ENCODE results near the gene CALCOCO1.

DNA sequence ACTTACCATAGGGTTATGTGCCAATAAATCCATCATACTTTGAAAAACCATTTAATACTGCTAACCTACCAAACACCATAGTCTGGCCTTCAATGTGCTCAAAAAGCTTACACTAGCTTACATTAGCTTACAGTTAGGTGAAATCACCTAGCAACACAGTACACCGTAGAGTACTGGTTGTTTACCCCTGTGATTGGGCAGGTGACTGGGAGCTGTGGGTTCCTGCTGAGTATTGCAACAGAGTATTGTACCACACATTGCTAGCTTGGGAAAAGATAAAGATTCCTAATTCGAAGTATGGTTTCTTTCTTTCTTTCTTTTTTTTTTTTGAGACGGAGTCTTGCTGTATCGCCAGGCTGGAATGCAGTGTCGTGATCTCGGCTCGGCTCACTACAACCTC, 56.9 kb downstream of the CALCOCO1 start:
- TF ChIP-seq EZH2 (IDR thresholded peaks at IDR 0.05; ENCODE audit: insufficient read depth, poor library complexity, severe bottlenecking) (no peak), EZH2phosphoT487 (IDR thresholded peaks at IDR 0.05; ENCODE audit: insufficient read depth, low read depth) (no peak)
